Osteoblast (primary cell): ENCODE measurements around the gene OGA. TPM values are rescaled to one million over a fixed set of nuclear protein-coding genes. Genes with fewer than 3 reads are reported as not detected.

Experiments used
- DNase-seq: peaks from one replicate; pipeline ENCODE4 v3.0.0; 2011; ENCODE audit warnings: low spot score, mixed read lengths; ENCODE audit not compliant: insufficient read length; ENCODE audit errors: missing footprints
- H2AFZ ChIP-seq: 2 replicates; pipeline ENCODE4 v1.6.0; 2011; ENCODE audit warnings: mild to moderate bottlenecking, low read length
- H3K27ac ChIP-seq: 2 replicates; pipeline ENCODE4 v1.5.1; 2011; ENCODE audit warnings: mild to moderate bottlenecking, low read depth, low read length, moderate library complexity
- H3K27me3 ChIP-seq: 2 replicates; pipeline ENCODE4 v1.6.0; 2012; ENCODE audit warnings: mild to moderate bottlenecking, control low read depth, inconsistent platforms, low read length, moderate library complexity; ENCODE audit not compliant: insufficient read depth
- H3K36me3 ChIP-seq: 2 replicates; pipeline ENCODE4 v1.5.1; 2011; ENCODE audit warnings: mild to moderate bottlenecking, low read length, control low read depth, moderate library complexity; ENCODE audit not compliant: insufficient read depth
- H3K4me1 ChIP-seq: 2 replicates; pipeline ENCODE4 v1.5.1; 2011; ENCODE audit warnings: mild to moderate bottlenecking, low read length, control low read depth, moderate library complexity; ENCODE audit not compliant: insufficient read depth
- H3K4me2 ChIP-seq: 2 replicates; pipeline ENCODE4 v1.6.0; 2011; ENCODE audit warnings: mild to moderate bottlenecking, low read length; ENCODE audit not compliant: insufficient read depth
- H3K4me3 ChIP-seq: fragments of 200-600 bp; sonication (generic); 3 replicates; pipeline ENCODE4 v1.5.1; 2012; ENCODE audit warnings: mild to moderate bottlenecking, low read length, inconsistent platforms; ENCODE audit not compliant: insufficient read depth
- H3K79me2 ChIP-seq: 2 replicates; pipeline ENCODE4 v1.6.0; 2012; ENCODE audit warnings: mild to moderate bottlenecking, low read length, control low read depth, inconsistent platforms; ENCODE audit not compliant: insufficient read depth
- H3K9me3 ChIP-seq: 2 replicates; pipeline ENCODE4 v1.5.1; 2011; ENCODE audit warnings: low read depth, low read length, control low read depth
- H4K20me1 ChIP-seq: 2 replicates; pipeline ENCODE4 v1.6.0; 2012; ENCODE audit warnings: mild to moderate bottlenecking, low read length, control low read depth; ENCODE audit not compliant: insufficient read depth
- CTCF ChIP-seq: IDR thresholded peaks from 2 replicates; pipeline ENCODE4 v1.5.1; 2011; ENCODE audit warnings: mild to moderate bottlenecking, low read depth, low read length, moderate library complexity; ENCODE audit errors: extremely low read depth
- total RNA-seq: library from RNA; depleted of rRNA; stranded (reverse); fragments of >200 nt; gene quantifications from 2 replicates; pipeline ENCODE4 v1.2.3, GENCODE V29; 2012

The OGA gene
- total RNA-seq, 1 donor = 121 TPM

DNA sequence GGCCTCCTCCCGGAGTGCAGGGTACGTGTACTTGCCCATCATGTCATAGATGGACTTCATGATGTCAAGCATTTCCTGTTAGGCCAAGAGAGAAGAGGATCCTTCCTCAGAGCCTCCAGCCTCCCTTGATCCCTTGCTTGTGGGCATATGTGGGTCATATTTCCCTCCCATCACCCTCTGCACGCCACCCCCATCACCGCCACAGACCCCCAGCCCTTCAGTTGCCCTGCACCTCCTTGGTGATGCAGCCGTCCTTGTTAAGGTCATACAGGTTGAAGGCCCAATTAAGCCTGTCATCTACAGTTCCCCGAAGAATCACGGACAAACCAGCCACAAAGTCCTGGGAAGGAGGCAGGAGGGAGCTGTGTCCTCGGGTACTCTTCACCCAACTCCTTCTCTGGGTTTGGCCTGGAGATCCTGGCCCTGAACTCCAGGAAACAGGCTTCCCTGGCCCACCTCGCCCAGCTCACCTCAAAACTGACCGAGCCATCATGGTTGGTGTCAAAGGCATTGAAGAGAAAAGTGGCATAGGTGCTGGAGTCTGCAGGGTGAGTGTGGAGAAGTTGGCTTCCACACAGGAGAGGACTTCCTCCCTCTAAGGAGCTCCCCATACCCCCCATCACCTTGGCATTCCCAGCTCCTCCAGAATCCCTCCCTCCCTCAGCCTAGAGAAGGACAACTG, 9.8 kb upstream of the OGA start:
- Histone ChIP-seq H3K4me3 (no peak overlapping the region), H4K20me1 (peaks cover 3% of the 10 kb centered on the region), H3K9me3 (no peaks in the 10 kb centered on the region), H3K36me3 (no peaks in the 10 kb centered on the region), H3K79me2 (no peaks in the 10 kb centered on the region), H3K4me1 (peaks cover 16% of the 10 kb centered on the region), H3K27ac (no peak overlapping the region), H3K27me3 (no peaks in the 10 kb centered on the region), H3K4me2 (no peak overlapping the region), H2AFZ (no peak overlapping the region)
- no peak for TF ChIP-seq CTCF
- peak; percentile 45 for DNase-seq

DNA sequence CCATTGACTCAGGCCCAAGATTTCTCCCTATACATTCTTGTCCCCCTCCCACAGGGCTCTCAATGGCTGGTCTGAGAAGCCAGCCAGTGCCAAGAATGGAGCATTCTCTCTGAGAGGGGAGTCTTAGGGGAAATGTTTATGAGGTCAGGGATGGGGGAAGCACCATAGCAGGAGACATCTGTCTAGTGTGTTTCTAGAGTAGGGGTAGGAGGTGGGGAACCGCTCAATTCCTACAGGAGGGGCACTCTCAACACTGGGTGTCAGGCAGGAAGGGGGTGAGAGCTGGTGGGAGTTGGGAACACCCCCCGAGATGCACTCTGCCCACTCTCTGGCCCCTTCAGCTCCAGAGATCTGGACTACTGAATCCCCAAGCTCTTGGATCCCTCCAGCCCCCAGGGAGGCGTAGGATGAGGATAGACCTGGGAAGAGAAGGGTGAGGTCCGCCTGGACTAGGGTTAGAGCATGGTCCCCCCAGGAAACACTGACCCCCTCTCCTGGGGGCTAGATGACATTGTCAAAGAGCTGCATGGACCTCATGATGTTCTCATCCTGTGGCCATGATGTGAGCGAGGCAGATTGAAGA, 8.7 kb upstream of the OGA start:
- peaks cover 3% of the 10 kb centered on the region for H4K20me1 ChIP-seq
- no peak overlapping the region for H3K4me3 ChIP-seq
- TF ChIP-seq CTCF = no peak
- peaks cover 16% of the 10 kb centered on the region for H3K4me1 ChIP-seq
- H3K27ac ChIP-seq = no peak overlapping the region
- H3K4me2 ChIP-seq = no peak overlapping the region
- no peak overlapping the region for H2AFZ ChIP-seq
- DNase-seq = peak; percentile 52
- no peaks in the 10 kb centered on the region for H3K27me3 ChIP-seq
- H3K9me3 ChIP-seq = no peaks in the 10 kb centered on the region
- no peaks in the 10 kb centered on the region for H3K79me2 ChIP-seq
- H3K36me3 ChIP-seq = no peaks in the 10 kb centered on the region

DNA sequence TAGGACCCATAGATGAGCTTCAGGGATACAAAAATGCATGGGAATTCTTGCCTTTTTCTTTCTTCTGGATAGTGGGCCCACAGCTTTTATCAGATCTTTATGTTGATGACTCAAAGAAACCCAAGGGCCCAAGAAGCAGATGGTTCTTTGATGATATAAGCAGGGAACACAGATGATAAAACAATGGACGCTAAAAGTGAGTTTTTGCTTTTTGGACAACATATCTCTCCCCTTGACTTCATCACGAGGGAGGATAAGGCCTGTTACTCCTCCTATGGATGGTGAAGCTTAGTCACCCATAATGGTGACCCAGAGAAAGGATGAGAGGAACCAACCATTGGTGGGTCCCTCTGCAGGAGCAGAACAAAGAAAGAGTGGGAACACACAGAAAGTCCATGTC, 6.5 kb upstream of the OGA start:
- Histone ChIP-seq H3K79me2 (no peaks in the 10 kb centered on the region), H3K27ac (no peak overlapping the region), H3K4me1 (no peaks in the 10 kb centered on the region), H2AFZ (no peak overlapping the region), H3K36me3 (no peaks in the 10 kb centered on the region), H3K27me3 (no peaks in the 10 kb centered on the region), H3K4me2 (no peak overlapping the region), H3K4me3 (no peak overlapping the region), H3K9me3 (no peaks in the 10 kb centered on the region), H4K20me1 (no peaks in the 10 kb centered on the region)
- DNase-seq = no peak
- no peak for TF ChIP-seq CTCF

- H3K36me3 ChIP-seq = no peaks in the 10 kb centered on the region
- no peaks in the 10 kb centered on the region for H3K9me3 ChIP-seq
- peak overlapping the region; percentile 97 for H3K27ac ChIP-seq
- H3K79me2 ChIP-seq = peaks cover 42% of the 10 kb centered on the region
- H4K20me1 ChIP-seq = peaks cover 38% of the 10 kb centered on the region
- H3K4me2 ChIP-seq = peak overlapping the region; percentile 94
- no peaks in the 10 kb centered on the region for H3K27me3 ChIP-seq
- H2AFZ ChIP-seq = peak overlapping the region; percentile 87
- H3K4me3 ChIP-seq = peak overlapping the region; percentile 98
- peak; percentile 58 for DNase-seq
- no peak for TF ChIP-seq CTCF
- peaks cover 21% of the 10 kb centered on the region for H3K4me1 ChIP-seq
Observed at GRCh38 chr10:101818872-101819633, 809 bp upstream of the OGA start.
